GM18499 (cell line): ENCODE measurements around the gene ZNF593OS.

Experiments used
- ATAC-seq: cut with Tn5 transposase; IDR thresholded peaks from one replicate; pipeline ENCODE4 v1.9.1; 2021; ENCODE audit warnings: moderate number of reproducible peaks; ENCODE audit not compliant: insufficient read depth, unreplicated experiment

The ZNF593OS gene

GRCh38 chr1:26184883-26185282 lies 13.3 kb upstream of the ZNF593OS start:
- ATAC-seq, result no peak

- ATAC-seq, result no peak
Observed at GRCh38 chr1:26184086-26184485, 12.5 kb upstream of the ZNF593OS start.

GRCh38 chr1:26182383-26182696 lies 10.7 kb upstream of the ZNF593OS start:
- no peak for ATAC-seq

GRCh38 chr1:26181586-26182382 lies 10.2 kb upstream of the ZNF593OS start:
- ATAC-seq, result no peak

GRCh38 chr1:26180010-26180506 lies 8.4 kb upstream of the ZNF593OS start:
- ATAC-seq, result no peak

GRCh38 chr1:26177182-26177684 lies 5.6 kb upstream of the ZNF593OS start, which contains the start of gene CNKSR1:
Gene CNKSR1 (plus strand): TSS chr1:26177491. CDS start chr1:26177548, 57 bp downstream.
- no peak for ATAC-seq

GRCh38 chr1:26175346-26175745 lies 3.7 kb upstream of the ZNF593OS start:
- ATAC-seq, result no peak

- no peak for ATAC-seq
Observed at GRCh38 chr1:26170472-26170821, 1.2 kb downstream of the ZNF593OS start.

- no peak for ATAC-seq
Observed at GRCh38 chr1:26169669-26170471, 1.8 kb downstream of the ZNF593OS start, which contains the start of gene ZNF593. Gene ZNF593 (plus strand): TSS chr1:26169908. CDS start chr1:26169984, 76 bp downstream.

GRCh38 chr1:26169198-26169554 lies 2.5 kb downstream of the ZNF593OS start:
- ATAC-seq, result no peak

GRCh38 chr1:26168410-26169197 lies 3.0 kb downstream of the ZNF593OS start, which contains the start of gene C1orf232:
Gene C1orf232 (minus strand): TSS chr1:26168963. CDS start chr1:26168499, 464 bp downstream.
- no peak for ATAC-seq

GRCh38 chr1:26166719-26167281 lies 4.8 kb downstream of the ZNF593OS start:
- no peak for ATAC-seq

GRCh38 chr1:26164861-26165842 lies 6.5 kb downstream of the ZNF593OS start:
- no peak for ATAC-seq

GRCh38 chr1:26164036-26164860 lies 7.4 kb downstream of the ZNF593OS start:
- ATAC-seq, result no peak

GRCh38 chr1:26163684-26164035 lies 8.0 kb downstream of the ZNF593OS start:
- no peak for ATAC-seq

GRCh38 chr1:26162220-26162709 lies 9.4 kb downstream of the ZNF593OS start:
- ATAC-seq, result no peak

GRCh38 chr1:26161415-26162219 lies 10.0 kb downstream of the ZNF593OS start:
- no peak for ATAC-seq
